Testis (tissue), 3 donors: Measurements from ENCODE around the gene MED9. TPM values are rescaled to one million over a fixed set of nuclear protein-coding genes. Genes with fewer than 3 reads are reported as not detected.

Experiments used
- DNase-seq: peaks from one replicate; pipeline ENCODE4 v3.0.0-alpha.2; 2019
- H3K27ac ChIP-seq, 2 donors: fragments of 200-600 bp; sonication (generic); one replicate each; pipeline ENCODE4 v1.5.1; 2019
- H3K27me3 ChIP-seq: fragments of 200-600 bp; sonication (generic); one replicate; pipeline ENCODE4 v1.5.1; 2019
- H3K36me3 ChIP-seq: fragments of 200-600 bp; sonication (generic); one replicate; pipeline ENCODE4 v1.5.1; 2017; ENCODE audit warnings: low read depth; ENCODE audit errors: missing control alignments
- H3K4me1 ChIP-seq: fragments of 200-600 bp; sonication (generic); one replicate; pipeline ENCODE4 v1.5.1; 2019
- H3K4me3 ChIP-seq, 2 donors: fragments of 200-600 bp; sonication (generic); one replicate each; pipeline ENCODE4 v1.5.1; 2017 to 2019
- H3K9me3 ChIP-seq: fragments of 200-600 bp; sonication (generic); one replicate; pipeline ENCODE4 v1.5.1; 2017
- POLR2A ChIP-seq: fragments of 450-650 bp; IDR thresholded peaks from one replicate; pipeline ENCODE4 v1.6.1; 2017; ENCODE audit warnings: antibody characterized with exemption, mild to moderate bottlenecking, moderate library complexity
- WGBS, 2 donors: methylation state at CpG; one replicate each; pipeline ENCODE4 v1.1.5; 2018; 5-methylcytosine and 5-hydroxymethylcytosine counted together
- intact Hi-C: fragments of 100-400 bp; cut with DNase I; formaldehyde crosslinking; loops from one replicate; pipeline ENCODE4 v1.15.1; 2023; ENCODE audit warnings: low total_unique reads
- polyA plus RNA-seq: library from polyadenylated mRNA; stranded (reverse); fragments of 350-450 nt; fragmentation: Illumina TruSeq; extraction: RNeasy Lipid Tissue Mini Kit (QIAGEN cat#74804); gene quantifications from one replicate; pipeline ENCODE4 v1.2.3, GENCODE V29; 2014; ENCODE audit warnings: low read depth, low replicate concordance; ENCODE audit not compliant: insufficient read depth
- total RNA-seq, 2 donors: library from RNA; depleted of rRNA; stranded (reverse); fragments of >200 nt; gene quantifications; one replicate each; pipeline ENCODE4 v1.2.3, GENCODE V29; 2016
- TF ChIP-seq, protein P1 (sequence below), 3 experiments: fragments of 450-650 bp in 2 of 3; fragments of 200-600 bp in 1 of 3; sonication (generic) in 1 of 3; IDR thresholded peaks; one replicate each; pipeline ENCODE4 v1.5.1; 2016 to 2019; ENCODE audit warnings: antibody characterized with exemption in 3 of 3, mild to moderate bottlenecking in 2 of 3, moderate library complexity in 1 of 3

Gene MED9
- total and polyA plus RNA-seq, 3 donors from 2014 or later, result 18.8 to 42.6 (median 35.9) TPM

DNA sequence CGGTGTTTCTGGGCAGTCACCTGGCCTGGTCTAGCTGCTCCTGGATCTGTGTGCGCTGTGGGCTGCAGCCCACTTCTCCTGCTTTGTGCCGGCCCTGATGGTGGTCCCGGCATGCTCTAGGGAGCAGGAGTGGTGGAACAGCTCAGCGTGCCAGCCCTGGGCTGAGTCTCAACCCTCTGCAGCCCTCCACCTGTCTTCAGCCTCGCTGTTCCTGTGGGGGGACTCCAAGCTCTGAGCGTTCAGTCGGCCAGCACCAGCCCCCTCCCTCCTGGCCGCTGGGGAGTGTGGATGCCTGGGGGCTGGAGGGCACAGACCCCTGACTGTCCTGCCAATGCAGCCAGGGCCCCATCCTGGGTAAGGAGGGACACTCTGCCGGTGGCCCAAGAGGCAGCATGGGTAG is 43.1 kb downstream of the MED9 start:
- no peak overlapping the region for H3K4me3 ChIP-seq
- DNase-seq, result no peak
- H3K36me3 ChIP-seq, result no peaks in the 10 kb centered on the region
- intact Hi-C loops, result no loop called here
- peaks cover 8% of the 10 kb centered on the region for H3K4me1 ChIP-seq
- H3K27ac ChIP-seq, result no peak overlapping the region
- 90 to 100% methylated on average over 2 to 8 of the region's 10 CpGs for WGBS, 2 donors
- H3K27me3 ChIP-seq, result no peaks in the 10 kb centered on the region
- TF ChIP-seq POLR2A, result no peak
- TF ChIP-seq, protein P1, sequence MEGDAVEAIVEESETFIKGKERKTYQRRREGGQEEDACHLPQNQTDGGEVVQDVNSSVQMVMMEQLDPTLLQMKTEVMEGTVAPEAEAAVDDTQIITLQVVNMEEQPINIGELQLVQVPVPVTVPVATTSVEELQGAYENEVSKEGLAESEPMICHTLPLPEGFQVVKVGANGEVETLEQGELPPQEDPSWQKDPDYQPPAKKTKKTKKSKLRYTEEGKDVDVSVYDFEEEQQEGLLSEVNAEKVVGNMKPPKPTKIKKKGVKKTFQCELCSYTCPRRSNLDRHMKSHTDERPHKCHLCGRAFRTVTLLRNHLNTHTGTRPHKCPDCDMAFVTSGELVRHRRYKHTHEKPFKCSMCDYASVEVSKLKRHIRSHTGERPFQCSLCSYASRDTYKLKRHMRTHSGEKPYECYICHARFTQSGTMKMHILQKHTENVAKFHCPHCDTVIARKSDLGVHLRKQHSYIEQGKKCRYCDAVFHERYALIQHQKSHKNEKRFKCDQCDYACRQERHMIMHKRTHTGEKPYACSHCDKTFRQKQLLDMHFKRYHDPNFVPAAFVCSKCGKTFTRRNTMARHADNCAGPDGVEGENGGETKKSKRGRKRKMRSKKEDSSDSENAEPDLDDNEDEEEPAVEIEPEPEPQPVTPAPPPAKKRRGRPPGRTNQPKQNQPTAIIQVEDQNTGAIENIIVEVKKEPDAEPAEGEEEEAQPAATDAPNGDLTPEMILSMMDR (IDR thresholded peaks at IDR 0.05), result no peak
- no peaks in the 10 kb centered on the region for H3K9me3 ChIP-seq

DNA sequence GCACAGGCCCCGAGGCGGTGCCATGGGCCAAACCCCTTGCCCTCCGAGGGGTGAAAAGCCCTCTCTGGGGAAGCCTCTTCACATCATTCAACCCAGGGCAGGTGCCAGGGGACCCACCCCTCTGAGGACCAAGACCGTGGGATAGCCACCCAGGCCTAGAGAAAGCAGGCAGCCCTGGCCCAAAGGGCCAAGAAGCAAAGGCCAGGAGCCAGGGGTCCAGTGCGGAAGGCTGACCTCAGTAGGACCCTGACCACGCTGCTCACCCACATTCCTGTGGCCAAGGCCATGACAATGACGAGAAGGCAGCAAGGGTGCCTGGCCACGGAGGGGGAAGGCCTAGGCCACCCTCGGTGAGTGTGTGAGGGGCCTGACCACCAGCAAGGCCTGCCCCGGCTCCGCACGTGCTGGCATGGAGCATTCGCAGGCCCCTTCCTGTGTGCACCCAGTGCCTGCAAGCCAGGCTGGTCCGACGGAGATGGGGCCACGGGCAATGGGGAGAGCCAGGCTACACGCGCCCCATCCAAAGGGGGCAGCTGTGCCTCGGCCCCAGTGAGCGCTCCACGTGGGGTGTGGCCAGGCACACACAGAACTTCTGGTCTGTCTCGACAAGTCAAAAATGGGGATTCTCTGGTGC is 43.9 kb downstream of the MED9 start:
- no peak overlapping the region for H3K4me3 ChIP-seq
- H3K27me3 ChIP-seq, result no peaks in the 10 kb centered on the region
- no peak overlapping the region for H3K27ac ChIP-seq
- peaks cover 14% of the 10 kb centered on the region for H3K4me1 ChIP-seq
- TF ChIP-seq POLR2A, result no peak
- TF ChIP-seq, protein P1 (IDR thresholded peaks at IDR 0.05), result no peak
- intact Hi-C loops, result no loop called here
- H3K9me3 ChIP-seq, result no peaks in the 10 kb centered on the region
- no peaks in the 10 kb centered on the region for H3K36me3 ChIP-seq
- DNase-seq, result no peak
- 89 to 100% methylated on average over 3 to 22 of the region's 22 CpGs for WGBS, 2 donors

DNA sequence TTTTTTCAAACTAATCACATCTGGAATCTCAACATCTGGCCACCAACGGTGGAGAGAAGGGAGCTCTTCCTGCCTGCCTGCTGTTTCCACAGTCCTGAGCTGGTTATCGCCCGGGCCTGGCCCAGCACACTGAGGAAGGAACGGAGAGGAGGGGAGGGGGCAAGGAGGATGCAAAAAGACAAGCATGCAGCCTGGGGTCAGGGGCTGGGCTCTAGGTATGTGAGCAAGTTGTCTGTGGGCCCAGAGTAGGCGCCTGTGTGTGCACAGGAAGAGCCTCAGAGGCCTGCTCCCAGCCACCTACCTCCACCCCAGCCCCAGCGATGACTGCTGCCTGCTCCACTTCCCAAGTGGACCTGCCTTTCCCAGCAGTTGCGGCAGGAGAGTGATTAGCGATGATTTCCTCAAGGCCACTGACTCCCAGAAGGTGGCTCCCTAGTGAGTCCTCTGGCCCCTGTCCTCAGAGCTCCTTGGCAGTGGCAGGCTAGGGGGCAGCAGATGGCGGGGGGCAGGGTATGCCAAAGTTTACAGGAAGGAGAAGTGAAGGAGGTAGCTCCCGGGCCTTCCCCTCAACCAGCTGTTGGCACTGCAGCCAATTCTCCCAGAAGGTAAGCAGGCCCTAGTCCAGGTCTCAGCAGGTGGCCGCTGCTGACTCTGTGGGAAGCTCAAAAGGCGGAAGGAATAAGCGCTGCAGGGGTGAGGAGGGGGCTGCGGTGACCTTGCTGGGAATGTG is 46.4 kb downstream of the MED9 start:
- 47 to 51% methylated on average over 11 to 14 of the region's 14 CpGs for whole genome bisulfite sequencing, 2 donors
- intact Hi-C loops, result no loop called here
- Histone ChIP-seq H3K27me3 (no peaks in the 10 kb centered on the region), H3K9me3 (no peaks in the 10 kb centered on the region), H3K4me3 (no peak overlapping the region), H3K27ac (no peak overlapping the region), H3K4me1 (peaks cover 28% of the 10 kb centered on the region), H3K36me3 (no peaks in the 10 kb centered on the region)
- TF ChIP-seq, protein P1 (IDR thresholded peaks at IDR 0.05), result no peak
- TF ChIP-seq POLR2A, result no peak
- DNase-seq, result peak; percentile 37

DNA sequence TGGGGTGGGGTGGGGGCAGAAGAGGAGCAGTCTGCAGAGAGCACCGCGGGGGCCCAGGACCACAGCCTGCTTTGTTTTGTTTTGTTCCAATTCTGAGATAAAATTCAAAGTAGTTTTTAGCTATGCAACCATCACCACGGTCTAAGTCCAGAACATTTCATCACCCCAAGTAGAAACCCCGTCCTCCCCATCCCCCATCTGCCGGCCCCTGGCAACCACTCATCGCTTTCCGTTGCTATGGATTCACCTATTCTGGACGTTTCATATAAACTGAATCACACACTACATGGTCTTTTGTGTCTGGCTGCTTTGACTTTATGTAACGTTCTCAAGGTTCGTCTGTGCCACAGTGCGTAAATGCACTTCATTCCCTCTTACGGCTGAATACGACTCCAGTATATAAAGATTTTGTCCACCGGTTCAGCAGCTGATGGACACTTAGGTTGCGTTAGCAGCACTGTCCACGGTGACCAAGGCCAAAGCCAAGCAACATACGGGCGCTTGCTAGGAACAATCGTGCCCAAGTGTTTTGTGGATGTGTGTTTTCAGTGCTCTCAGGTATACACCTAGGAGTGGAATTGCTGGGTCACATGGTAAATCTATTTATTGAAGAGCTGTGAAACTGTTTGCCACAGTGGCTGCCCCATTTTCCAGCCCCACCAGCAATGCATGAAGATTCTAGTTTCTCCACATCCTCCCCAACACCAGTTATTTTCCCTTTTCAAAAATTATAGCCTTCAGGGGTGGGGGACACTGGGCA is 47.1 kb downstream of the MED9 start:
- no peak overlapping the region for H3K4me3 ChIP-seq
- no peak for TF ChIP-seq POLR2A
- TF ChIP-seq, protein P1 (IDR thresholded peaks at IDR 0.05), result no peak
- peaks cover 35% of the 10 kb centered on the region for H3K4me1 ChIP-seq
- no peaks in the 10 kb centered on the region for H3K27me3 ChIP-seq
- H3K36me3 ChIP-seq, result no peaks in the 10 kb centered on the region
- WGBS, 2 donors, result 79 to 85% methylated on average over 19 of the region's 19 CpGs
- H3K27ac ChIP-seq, result no peak overlapping the region
- no peak for DNase-seq
- intact Hi-C loops, result no loop called here
- H3K9me3 ChIP-seq, result no peaks in the 10 kb centered on the region
